ENCODE measurements around the gene BTBD9.

Gene BTBD9

DNA sequence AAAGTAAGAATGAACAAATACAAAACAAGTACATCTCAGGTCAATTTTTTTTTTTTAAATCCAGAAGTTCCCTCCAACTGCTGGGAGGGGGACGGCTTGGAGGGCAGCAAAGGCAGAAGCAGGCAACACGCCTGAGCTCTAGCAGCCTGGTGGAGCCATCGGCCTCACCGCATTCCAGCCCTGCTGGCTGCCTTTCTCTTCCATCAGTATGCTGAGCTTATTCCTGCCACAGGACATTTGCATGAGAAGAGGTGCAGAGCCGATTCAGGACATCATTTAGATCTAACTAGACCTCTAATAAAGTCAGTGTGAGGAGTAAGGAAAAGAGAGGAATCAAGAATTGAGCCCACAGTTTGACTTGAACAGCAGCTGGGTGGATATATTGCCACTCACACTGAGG lies 501.4 kb downstream of the BTBD9 start:
- Histone ChIP-seq H3K27me3 (replicated peaks; ENCODE audit: control insufficient read depth, insufficient read depth, low read length) (no peaks in the 10 kb centered on the region), H3K36me3 (ENCODE audit: control insufficient read depth, insufficient read depth, low read length) (peaks cover 3% of the 10 kb centered on the region), H3K4me3 (replicated peaks; ENCODE audit: low read depth, low read length) (no peak overlapping the region)
- no peak for DNase-seq (ENCODE audit: extremely low read depth, insufficient read length)
- TF ChIP-seq CTCF (IDR thresholded peaks at IDR 0.05; ENCODE audit: insufficient read depth, low read length, poor library complexity, severe bottlenecking), result no peak

- Histone ChIP-seq H3K36me3 (ENCODE audit: control insufficient read depth, insufficient read depth, low read length) (peaks cover 3% of the 10 kb centered on the region), H3K27me3 (replicated peaks; ENCODE audit: control insufficient read depth, insufficient read depth, low read length) (no peaks in the 10 kb centered on the region), H3K4me3 (replicated peaks; ENCODE audit: low read depth, low read length) (no peak overlapping the region)
- DNase-seq (ENCODE audit: extremely low read depth, insufficient read length), result no peak
- no peak for TF ChIP-seq CTCF (IDR thresholded peaks at IDR 0.05; ENCODE audit: insufficient read depth, low read length, poor library complexity, severe bottlenecking)
Measured at GRCh38 chr6:38137608-38138265, 502.0 kb downstream of the BTBD9 start.

- no peak overlapping the region for H3K4me3 ChIP-seq (replicated peaks; ENCODE audit: low read depth, low read length)
- no peak for DNase-seq (ENCODE audit: extremely low read depth, insufficient read length)
- TF ChIP-seq CTCF (IDR thresholded peaks at IDR 0.05; ENCODE audit: insufficient read depth, low read length, poor library complexity, severe bottlenecking), result no peak
- peaks cover 3% of the 10 kb centered on the region for H3K36me3 ChIP-seq (ENCODE audit: control insufficient read depth, insufficient read depth, low read length)
- no peaks in the 10 kb centered on the region for H3K27me3 ChIP-seq (replicated peaks; ENCODE audit: control insufficient read depth, insufficient read depth, low read length)
Measured at GRCh38 chr6:38136547-38136946, 503.2 kb downstream of the BTBD9 start.

DNA sequence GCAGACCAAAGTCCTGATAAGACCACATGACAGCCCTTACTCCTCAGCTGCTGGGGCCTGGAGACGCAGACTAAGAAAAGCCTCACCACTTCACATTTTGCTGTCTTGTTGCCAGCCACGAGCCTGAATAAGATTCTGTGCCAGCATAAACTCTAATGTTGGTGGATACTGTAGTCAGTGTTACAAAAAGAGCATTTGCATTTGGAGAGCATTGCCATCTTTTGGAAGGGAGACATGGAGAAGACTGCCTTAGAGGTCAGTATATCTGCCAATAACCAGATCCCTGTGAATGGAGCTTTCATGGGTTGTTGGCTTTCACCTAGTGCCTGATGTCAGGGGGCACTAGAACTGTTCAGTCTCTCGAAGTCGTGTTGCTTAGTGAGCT lies 505.0 kb downstream of the BTBD9 start:
- H3K4me3 ChIP-seq (replicated peaks; ENCODE audit: low read depth, low read length), result no peak overlapping the region
- peaks cover 3% of the 10 kb centered on the region for H3K36me3 ChIP-seq (ENCODE audit: control insufficient read depth, insufficient read depth, low read length)
- TF ChIP-seq CTCF (IDR thresholded peaks at IDR 0.05; ENCODE audit: insufficient read depth, low read length, poor library complexity, severe bottlenecking), result no peak
- H3K27me3 ChIP-seq (replicated peaks; ENCODE audit: control insufficient read depth, insufficient read depth, low read length), result no peaks in the 10 kb centered on the region
- no peak for DNase-seq (ENCODE audit: extremely low read depth, insufficient read length)

DNA sequence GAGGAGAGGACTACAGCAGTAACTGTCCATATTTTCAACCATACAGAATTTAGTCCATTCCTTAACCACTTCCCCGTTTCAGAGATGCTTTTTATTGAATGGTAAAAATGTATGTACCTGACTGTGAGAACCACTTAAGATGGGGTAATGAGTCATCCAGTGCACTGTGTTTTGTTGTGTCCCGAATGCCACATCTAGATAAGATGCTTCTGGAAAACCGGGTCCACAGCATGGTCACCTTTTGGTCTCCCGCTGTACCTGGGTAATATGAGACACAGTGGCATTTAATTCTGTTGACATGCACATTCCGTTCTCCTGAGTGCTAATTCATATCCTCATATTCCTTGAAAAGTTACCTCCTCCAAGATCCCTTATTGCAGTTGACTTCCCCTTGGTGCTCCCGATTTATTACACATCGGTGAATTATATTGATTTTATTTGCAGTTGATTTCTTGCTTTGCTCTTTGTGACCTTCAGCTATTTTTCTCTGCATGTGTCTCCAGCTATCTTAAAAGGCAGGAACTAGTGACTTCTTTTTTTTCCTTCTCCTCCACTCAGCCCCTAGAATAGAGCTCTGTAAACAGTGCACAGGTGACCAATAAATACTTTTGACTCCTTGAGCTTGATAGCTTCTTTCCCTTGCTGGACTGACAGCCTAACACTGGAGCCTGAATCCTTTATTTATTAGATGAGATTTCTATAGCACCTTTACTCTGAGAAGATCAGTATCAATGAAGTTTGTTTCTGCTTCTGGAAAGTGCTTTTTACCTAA lies 505.6 kb downstream of the BTBD9 start:
- Histone ChIP-seq H3K27me3 (replicated peaks; ENCODE audit: control insufficient read depth, insufficient read depth, low read length) (no peaks in the 10 kb centered on the region), H3K36me3 (ENCODE audit: control insufficient read depth, insufficient read depth, low read length) (peaks cover 3% of the 10 kb centered on the region), H3K4me3 (replicated peaks; ENCODE audit: low read depth, low read length) (no peak overlapping the region)
- no peak for DNase-seq (ENCODE audit: extremely low read depth, insufficient read length)
- TF ChIP-seq CTCF (IDR thresholded peaks at IDR 0.05; ENCODE audit: insufficient read depth, low read length, poor library complexity, severe bottlenecking), result no peak

All from GM06990 (cell line).